SU-DHL-6 (cell line): Measurements from ENCODE around the gene C2CD2L.
"Not testable (repeated sequence)": the region's sequence is repeated elsewhere in the genome, so short reads cannot be mapped to it uniquely, and the experiment has no call there.

Source experiments
- EZH2phosphoT487 ChIP-seq: fragments of 200-600 bp; sonication (generic), shearing (Covaris generic); conservative IDR thresholded peaks from 2 replicates; pipeline ENCODE4 v1.6.1; 2018; ENCODE audit warnings: mild to moderate bottlenecking, antibody characterized with exemption, low read length, moderate library complexity, mixed read lengths
- TF ChIP-seq, protein P1 (sequence below): fragments of 200-600 bp; sonication (generic); IDR thresholded peaks from one replicate; pipeline ENCODE4 v1.5.1; 2017; ENCODE audit warnings: antibody characterized with exemption, mild to moderate bottlenecking, low read length, moderate library complexity; ENCODE audit not compliant: insufficient read depth, poor library complexity, severe bottlenecking

GRCh38 chr11:119139276-119139675 lies 32.1 kb downstream of the C2CD2L start:
- TF ChIP-seq, protein P1, sequence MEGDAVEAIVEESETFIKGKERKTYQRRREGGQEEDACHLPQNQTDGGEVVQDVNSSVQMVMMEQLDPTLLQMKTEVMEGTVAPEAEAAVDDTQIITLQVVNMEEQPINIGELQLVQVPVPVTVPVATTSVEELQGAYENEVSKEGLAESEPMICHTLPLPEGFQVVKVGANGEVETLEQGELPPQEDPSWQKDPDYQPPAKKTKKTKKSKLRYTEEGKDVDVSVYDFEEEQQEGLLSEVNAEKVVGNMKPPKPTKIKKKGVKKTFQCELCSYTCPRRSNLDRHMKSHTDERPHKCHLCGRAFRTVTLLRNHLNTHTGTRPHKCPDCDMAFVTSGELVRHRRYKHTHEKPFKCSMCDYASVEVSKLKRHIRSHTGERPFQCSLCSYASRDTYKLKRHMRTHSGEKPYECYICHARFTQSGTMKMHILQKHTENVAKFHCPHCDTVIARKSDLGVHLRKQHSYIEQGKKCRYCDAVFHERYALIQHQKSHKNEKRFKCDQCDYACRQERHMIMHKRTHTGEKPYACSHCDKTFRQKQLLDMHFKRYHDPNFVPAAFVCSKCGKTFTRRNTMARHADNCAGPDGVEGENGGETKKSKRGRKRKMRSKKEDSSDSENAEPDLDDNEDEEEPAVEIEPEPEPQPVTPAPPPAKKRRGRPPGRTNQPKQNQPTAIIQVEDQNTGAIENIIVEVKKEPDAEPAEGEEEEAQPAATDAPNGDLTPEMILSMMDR: not testable (repeated sequence)
- not testable (repeated sequence) for TF ChIP-seq EZH2phosphoT487
